IPS-NIHi7 (cell line): ENCODE results near the gene PTP4A2.

Experiments used
- DNase-seq: peaks from one replicate; pipeline ENCODE4 v3.0.0; 2012; ENCODE audit warnings: mixed read lengths; ENCODE audit errors: extremely low spot score

Gene PTP4A2

GRCh38 chr1:31888291-31888690 lies 49.9 kb downstream of the PTP4A2 start:
- no peak for DNase-seq

DNA sequence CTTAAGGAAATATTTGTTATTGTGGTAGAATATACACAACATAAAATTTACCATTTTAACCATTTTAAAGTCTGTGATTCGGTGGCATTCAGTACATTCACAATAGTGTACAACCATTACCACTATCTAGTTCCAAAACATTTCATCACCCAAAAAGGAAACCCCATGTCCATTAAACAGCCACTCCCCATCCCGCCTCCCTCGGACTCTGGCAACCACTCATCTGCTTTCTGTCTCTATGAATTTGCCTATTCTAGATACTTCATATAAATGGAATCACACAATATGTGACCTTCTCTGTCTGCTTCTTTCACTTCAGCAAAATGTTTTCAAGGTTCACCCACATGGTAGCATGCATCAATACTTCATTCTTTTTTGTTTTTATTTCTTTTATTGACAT lies 51.3 kb downstream of the PTP4A2 start:
- DNase-seq: no peak

- no peak for DNase-seq
These were observed 52.3 kb downstream of the PTP4A2 start for GRCh38 chr1:31885851-31886250.

DNA sequence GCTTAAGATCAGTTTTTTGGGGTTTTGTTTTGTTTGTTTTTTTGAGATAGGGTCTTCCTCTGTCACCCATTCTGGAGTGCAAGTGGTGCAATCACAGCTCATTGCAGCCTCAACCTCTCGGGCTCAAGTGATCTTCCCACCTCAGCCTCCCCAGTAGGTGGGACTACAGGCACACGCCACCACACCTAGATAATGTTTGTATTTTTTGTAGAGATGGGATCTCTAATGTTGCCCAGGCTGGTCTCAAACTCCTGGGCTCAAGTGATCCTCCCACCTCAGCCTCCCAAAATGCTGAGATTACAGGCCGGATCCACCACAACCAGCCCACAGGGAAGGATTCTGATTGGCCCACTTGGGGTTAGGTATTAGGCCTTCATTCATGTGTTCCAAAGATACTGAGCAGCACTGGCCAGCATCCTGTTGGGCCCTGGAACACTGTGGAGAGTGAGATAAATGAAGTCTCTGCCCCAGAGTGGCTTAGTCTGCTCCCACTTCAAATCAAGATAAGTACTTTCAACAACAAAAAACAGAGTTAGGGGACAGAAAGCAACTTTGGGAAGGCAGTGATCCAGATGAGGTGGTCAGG lies 54.7 kb downstream of the PTP4A2 start:
- DNase-seq: no peak

- DNase-seq: no peak
These were observed 56.5 kb downstream of the PTP4A2 start for GRCh38 chr1:31881688-31882000.

- DNase-seq: no peak
These were observed 57.0 kb downstream of the PTP4A2 start for GRCh38 chr1:31880957-31881687.

- no peak for DNase-seq
These were observed 58.1 kb downstream of the PTP4A2 start for GRCh38 chr1:31879981-31880608.

GRCh38 chr1:31878058-31878457 lies 60.1 kb downstream of the PTP4A2 start:
- DNase-seq: no peak

- no peak for DNase-seq
These were observed 60.6 kb downstream of the PTP4A2 start for GRCh38 chr1:31877544-31877943.

DNA sequence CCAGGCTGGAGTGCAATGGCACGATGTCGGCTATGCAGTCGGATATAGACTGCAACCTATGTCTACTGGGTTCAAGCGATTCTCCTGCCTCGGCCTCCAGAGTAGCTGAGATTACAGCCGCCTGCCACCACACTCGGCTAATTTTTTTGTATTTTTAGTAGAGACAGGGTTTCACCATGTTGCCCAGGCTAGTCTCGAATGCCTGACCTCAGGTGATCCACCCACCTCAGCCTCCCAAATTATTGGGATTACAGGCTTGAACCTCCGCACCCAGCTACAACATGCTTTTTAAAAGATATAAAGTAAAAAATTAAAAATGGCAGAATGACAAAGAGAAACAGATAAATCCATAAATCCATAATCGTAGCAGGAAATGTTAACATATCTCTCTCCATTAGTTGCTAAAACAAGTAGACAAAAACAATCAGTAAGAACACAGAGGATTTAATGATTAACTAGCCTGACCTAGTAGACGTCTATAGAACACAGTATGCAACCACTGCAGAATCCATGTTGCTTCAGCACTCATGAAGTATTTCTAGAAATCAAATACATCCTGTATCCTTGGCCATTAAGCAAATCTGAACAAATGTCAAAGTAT lies 62.4 kb downstream of the PTP4A2 start:
- DNase-seq: no peak

DNA sequence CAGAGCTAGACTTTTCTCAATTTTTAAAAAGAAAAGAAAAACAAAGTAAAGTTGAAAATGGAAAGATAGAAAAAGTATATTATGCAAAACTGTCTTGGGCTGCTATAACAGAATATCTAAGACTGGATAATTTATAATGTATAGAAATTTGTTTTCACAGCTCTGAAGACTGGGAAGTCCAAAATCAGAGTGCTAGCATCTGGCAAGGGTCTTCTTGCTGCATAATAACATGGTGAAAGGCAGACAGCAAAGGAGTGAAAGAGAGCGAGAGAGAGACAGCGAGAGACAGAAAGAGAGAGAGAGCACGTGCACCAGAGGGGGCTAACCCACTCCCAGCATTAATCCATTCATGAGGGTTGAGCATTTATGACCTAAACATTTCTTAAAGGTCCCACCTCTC lies 63.2 kb downstream of the PTP4A2 start:
- no peak for DNase-seq

GRCh38 chr1:31872658-31873636 lies 65.2 kb downstream of the PTP4A2 start:
- DNase-seq: no peak

GRCh38 chr1:31871703-31872102 lies 66.5 kb downstream of the PTP4A2 start:
- no peak for DNase-seq

DNA sequence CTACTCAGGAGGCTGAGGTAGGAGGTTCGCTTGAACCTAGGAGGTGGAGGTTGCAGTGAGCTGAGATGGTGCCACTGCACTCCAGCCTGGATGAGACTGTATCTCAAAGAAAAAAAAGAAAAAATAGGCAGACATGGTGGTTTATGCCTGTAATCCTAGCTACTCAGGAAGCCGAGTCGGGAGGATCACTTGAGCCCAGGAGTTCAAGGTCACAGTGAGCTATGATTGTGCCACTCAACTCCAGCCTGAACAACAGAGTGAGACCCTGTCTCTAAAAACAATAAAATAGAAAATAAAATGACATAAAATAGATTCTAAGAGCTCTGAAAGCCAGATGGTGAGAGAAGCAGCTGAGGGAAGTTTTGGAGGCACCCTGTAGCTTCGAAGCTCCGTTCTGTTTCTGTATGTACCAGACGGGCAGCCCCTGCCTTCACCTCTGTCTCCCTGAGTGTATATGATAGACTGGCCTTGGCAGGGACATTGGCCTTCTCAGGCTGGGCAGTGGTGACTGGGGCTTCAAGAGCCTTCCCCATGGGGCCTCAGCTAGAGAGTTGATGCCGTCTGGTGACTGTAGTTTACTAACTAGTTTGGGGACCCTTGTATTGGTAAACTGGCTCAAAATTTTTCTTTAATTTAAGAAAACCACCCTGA lies 68.0 kb downstream of the PTP4A2 start:
- DNase-seq: no peak

DNA sequence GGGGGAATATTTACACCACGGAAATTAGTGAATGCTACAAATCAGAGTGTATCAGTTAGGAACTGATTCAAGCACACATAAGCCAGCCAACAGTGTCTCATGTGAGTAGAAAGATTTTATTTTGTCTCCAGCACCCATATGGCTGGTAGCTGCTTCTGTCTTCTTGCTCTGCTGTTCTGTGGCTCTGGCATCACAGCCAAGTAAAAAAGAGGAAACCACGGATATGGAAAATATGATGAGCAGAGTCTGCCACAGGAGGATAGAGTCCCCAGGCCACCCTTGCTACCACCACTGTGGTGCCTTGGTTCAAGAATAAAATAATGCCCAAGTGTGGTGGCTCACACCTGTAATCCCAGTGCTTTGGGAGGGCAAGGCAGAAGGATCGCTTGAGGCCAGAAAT lies 68.7 kb downstream of the PTP4A2 start:
- DNase-seq: no peak

DNA sequence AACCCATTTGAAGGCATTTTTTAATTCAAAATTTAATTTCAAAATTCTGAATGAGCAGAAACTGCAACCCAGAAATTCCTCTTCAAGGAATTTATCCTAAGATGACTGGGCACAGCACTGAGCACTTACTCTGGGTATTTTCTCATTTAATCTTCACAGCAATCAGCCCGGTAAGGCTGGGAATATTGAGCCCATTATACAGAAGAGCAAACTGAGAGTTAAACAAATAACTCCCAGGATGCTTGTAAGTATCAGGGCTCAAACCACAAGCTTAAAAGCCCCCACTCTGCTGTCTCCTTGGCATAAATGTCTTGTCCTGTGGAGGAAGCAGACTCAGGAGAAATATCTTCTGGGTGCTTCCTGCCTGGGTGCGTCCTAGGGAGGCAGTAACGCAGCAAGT lies 69.3 kb downstream of the PTP4A2 start:
- no peak for DNase-seq

DNA sequence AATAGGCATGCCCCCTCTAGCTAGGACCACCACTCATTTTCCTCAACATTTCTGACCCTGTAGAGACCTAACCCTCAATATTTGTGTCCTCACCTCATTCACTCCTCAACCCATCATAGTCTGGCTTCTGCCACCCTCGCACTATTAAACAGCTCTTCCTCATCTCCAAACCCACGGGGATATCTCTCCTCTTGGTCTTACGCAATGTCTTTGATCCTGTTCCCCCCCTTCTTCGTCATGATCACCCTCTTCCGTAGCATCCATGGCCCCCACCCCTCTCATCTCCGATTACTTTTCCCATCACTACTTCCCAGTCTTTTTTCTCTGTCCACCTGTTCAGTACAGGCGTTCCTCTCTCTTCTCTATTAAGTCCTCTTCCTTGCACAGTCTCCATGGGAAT lies 70.6 kb downstream of the PTP4A2 start:
- DNase-seq: no peak

DNA sequence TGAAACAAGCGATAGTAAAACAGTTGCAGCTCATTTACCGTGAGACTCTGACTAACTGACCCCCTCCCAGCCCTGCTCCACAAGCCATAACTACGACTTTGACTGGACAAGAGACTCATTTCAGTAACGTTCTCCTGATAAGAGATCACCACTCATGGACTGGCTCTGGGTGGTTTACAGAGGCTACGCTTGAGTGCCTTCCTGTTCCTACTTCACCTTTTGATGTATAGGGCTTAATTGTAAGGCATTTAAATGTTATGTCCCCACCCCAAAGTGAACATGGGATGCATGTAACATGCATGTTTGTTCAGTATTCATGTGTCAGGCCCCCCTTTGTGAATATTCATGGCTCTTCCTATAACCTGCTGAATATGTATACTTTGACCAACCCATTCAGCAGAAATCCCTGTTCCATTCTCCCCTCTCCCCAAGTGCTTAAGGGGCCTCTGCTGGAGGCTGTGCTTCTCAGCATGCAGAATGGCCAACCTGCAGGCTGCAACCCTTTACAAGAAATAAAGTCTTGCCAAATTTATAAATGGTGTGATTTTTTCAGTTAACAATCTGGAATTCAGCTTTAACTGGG lies 71.6 kb downstream of the PTP4A2 start:
- DNase-seq: no peak

DNA sequence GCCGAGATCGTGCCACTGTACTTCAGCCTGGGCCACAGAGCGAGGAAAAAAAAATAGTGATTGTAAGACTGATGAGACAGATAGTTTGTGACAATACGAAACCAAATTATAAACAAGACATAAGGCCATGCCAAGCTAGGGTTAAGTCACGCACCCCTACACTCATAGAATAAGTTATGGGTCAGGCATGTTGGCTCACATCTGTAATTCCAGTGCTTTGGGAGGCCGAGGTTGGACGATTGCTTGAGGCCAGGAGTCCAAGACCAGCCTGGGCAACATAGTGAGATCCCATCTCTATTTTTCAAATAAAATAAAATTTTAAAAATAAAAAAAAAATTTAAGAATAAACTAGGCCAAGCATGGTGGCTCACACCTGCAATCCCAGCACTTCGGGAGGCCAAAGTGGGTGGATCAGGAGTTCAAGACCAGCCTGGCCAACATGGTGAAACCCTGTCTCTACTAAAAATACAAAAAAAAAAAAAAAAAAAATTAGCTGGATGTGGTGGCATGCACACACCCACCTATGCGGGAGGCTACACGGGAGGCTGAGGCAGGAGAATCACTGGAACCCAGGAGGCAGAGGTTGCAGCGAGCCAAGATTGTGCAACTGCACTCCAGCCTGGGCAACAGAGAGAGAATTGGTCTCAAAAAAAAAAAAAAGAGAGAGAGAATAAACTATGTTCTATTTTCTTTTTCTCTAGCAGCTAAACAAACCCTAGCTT lies 72.3 kb downstream of the PTP4A2 start:
- no peak for DNase-seq

DNA sequence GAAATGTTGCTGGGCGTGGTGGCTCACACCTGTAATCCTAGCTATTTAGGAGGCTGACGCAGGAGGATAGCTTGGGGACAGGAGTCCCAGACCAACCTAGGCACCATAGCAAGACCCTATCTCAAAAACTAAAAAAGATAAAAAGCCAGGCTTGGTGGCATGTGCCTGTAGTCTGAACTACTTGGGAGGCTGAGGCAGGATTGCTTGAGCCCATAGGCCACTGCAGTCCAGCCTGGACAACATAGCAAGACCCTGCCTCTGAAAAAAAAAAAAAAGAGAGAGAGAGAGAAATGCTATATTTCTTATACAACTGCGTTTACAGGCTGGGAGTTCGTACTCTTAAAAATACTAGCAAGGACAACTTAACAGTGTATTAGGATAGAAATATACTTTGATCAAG lies 76.1 kb downstream of the PTP4A2 start:
- DNase-seq: no peak
